ENCODE data around the gene KCNIP2.

DNA sequence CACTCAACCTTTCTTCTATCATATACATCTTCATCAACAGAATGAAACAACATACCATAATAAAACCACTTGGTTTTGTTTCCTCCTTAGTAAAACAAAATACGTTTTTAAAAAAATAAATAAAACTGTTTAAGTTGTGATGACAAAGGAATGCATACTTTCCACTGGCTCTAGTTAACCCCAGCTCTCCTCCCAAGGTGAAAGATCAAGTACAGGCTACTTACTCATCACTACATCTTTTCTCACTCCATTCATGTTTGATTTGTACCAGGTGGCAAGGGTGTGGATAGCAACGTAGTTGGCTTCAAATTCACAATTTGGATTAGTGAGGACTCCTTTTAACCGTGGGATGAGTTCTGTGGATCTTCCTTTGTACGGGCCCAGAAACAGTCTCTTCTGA lies 40.1 kb downstream of the KCNIP2 start:
- TF ChIP-seq, protein P1, sequence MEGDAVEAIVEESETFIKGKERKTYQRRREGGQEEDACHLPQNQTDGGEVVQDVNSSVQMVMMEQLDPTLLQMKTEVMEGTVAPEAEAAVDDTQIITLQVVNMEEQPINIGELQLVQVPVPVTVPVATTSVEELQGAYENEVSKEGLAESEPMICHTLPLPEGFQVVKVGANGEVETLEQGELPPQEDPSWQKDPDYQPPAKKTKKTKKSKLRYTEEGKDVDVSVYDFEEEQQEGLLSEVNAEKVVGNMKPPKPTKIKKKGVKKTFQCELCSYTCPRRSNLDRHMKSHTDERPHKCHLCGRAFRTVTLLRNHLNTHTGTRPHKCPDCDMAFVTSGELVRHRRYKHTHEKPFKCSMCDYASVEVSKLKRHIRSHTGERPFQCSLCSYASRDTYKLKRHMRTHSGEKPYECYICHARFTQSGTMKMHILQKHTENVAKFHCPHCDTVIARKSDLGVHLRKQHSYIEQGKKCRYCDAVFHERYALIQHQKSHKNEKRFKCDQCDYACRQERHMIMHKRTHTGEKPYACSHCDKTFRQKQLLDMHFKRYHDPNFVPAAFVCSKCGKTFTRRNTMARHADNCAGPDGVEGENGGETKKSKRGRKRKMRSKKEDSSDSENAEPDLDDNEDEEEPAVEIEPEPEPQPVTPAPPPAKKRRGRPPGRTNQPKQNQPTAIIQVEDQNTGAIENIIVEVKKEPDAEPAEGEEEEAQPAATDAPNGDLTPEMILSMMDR (IDR thresholded peaks at IDR 0.05) = no peak
- no peak for TF ChIP-seq POLR2A (IDR thresholded peaks at IDR 0.05)

Measured in right lobe of liver (tissue), 4 donors.